Measurements from ENCODE around the gene KRT25.

Gene KRT25

GRCh38 chr17:40795019-40795667 lies 40.0 kb upstream of the KRT25 start:
- H3K4me3 ChIP-seq (ENCODE audit: low read depth, low read length), result no peak overlapping the region
- TF ChIP-seq CTCF (IDR thresholded peaks at IDR 0.05; ENCODE audit: borderline replicate concordance, insufficient read depth, low read depth, low read length), result no peak

DNA sequence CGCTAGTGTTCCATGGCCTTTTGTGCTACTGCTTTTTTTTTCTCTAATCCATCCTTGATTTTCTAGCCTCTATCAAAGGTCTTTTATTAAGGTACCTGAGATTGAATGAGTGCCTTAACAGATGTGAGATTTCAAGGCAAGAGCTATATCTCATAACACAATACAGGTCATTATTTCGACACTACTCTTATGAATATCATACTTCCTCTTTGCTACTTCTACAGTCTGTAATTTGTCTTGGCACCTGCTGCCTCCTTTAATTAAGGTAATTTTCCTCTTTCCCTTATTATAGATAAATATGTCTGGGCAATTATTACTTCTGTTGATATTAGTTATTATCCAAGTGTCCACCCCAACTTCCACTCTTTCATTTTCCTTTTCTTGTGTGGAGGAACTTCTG lies 39.3 kb upstream of the KRT25 start:
- TF ChIP-seq CTCF (IDR thresholded peaks at IDR 0.05; ENCODE audit: borderline replicate concordance, insufficient read depth, low read depth, low read length), result no peak
- no peak overlapping the region for H3K4me3 ChIP-seq (ENCODE audit: low read depth, low read length)

- H3K4me3 ChIP-seq (ENCODE audit: low read depth, low read length), result no peak overlapping the region
- no peak for TF ChIP-seq CTCF (IDR thresholded peaks at IDR 0.05; ENCODE audit: borderline replicate concordance, insufficient read depth, low read depth, low read length)
Observed at GRCh38 chr17:40793832-40794231, 38.7 kb upstream of the KRT25 start.

- TF ChIP-seq CTCF (IDR thresholded peaks at IDR 0.05; ENCODE audit: borderline replicate concordance, insufficient read depth, low read depth, low read length), result peak; percentile 41; the same call in 1 of the 2 replicates
- H3K4me3 ChIP-seq (ENCODE audit: low read depth, low read length), result no peak overlapping the region
Observed at GRCh38 chr17:40791787-40792436, 36.8 kb upstream of the KRT25 start.

DNA sequence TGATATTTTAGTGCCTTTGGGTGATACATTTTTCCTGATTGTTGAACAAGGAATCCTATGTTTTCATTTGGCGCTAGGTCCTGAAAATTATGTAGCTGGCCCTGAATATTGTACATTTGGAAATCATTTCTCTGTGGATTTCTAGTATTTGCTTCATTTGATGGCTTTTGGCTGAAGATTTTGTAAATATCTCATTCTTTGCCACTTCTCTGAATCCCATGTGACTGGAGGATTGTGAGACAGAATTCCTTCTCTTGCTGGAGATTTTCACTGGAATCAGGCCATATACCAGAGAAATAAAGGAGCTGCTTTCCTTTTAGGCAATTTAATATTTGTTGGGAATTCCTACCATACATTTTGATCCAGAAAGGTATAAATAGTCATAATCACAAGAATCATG lies 36.0 kb upstream of the KRT25 start:
- TF ChIP-seq CTCF (IDR thresholded peaks at IDR 0.05; ENCODE audit: borderline replicate concordance, insufficient read depth, low read depth, low read length), result no peak
- H3K4me3 ChIP-seq (ENCODE audit: low read depth, low read length), result no peak overlapping the region

DNA sequence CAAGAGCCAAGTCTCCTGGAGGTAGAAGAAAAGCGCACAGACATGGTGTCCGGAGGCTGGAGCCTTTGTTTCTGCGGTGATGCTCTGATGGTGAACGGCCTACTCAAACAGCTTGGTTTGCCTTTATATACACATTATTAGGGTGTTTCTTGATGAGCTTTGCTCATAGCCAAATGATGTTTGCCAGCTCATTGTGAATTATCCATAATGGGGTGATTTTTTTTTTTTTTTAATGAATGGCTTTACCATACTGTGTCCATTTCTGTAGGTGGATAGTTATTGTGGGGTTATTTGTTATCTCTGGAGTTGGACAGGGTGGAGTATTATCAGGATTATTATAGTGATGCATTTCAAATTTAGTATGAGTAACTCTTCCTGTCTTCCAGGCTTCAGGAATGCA lies 27.3 kb upstream of the KRT25 start, which contains the start of gene KRT27:
TSS of gene KRT27 (minus strand) at position 101 of the 400 bp plus-strand sequence. CDS start at position 44, 57 bp downstream.
- no peak within 1 kb of the TSS for H3K4me3 ChIP-seq (ENCODE audit: low read depth, low read length)
- no peak for TF ChIP-seq CTCF (IDR thresholded peaks at IDR 0.05; ENCODE audit: borderline replicate concordance, insufficient read depth, low read depth, low read length)

Data from GM12875 (cell line).